ENCODE results near the gene OR51E2.

DNA sequence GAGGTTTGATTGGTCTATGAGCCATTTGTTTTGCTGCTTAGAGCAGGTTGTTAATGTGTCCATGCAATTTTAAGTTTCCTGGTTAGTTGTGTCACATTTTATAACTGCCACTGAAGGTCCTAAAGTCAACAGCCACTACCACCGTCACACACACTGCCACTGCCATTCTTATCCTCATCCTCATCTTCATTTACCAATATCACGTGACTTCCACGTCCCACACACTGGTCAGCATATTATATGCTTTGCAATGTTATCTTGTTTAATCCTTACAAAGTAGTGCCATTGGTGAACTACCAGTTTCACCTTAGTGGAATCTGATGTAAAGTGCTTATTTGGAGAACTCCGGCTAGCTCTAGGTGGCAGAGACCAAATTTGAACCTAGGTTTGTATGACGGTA lies 16.6 kb upstream of the OR51E2 start:
- TF ChIP-seq, protein P1, sequence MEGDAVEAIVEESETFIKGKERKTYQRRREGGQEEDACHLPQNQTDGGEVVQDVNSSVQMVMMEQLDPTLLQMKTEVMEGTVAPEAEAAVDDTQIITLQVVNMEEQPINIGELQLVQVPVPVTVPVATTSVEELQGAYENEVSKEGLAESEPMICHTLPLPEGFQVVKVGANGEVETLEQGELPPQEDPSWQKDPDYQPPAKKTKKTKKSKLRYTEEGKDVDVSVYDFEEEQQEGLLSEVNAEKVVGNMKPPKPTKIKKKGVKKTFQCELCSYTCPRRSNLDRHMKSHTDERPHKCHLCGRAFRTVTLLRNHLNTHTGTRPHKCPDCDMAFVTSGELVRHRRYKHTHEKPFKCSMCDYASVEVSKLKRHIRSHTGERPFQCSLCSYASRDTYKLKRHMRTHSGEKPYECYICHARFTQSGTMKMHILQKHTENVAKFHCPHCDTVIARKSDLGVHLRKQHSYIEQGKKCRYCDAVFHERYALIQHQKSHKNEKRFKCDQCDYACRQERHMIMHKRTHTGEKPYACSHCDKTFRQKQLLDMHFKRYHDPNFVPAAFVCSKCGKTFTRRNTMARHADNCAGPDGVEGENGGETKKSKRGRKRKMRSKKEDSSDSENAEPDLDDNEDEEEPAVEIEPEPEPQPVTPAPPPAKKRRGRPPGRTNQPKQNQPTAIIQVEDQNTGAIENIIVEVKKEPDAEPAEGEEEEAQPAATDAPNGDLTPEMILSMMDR (IDR thresholded peaks at IDR 0.05; ENCODE audit: poor library complexity): no peak
- TF ChIP-seq EZH2 (IDR thresholded peaks at IDR 0.05; ENCODE audit: borderline replicate concordance) (no peak), EZH2phosphoT487 (IDR thresholded peaks at IDR 0.05; ENCODE audit: low read depth, severe bottlenecking, unreplicated experiment) (no peak)
